SJCRH30 (cell line): ENCODE measurements around the gene INO80. TPM values are rescaled to one million over a fixed set of nuclear protein-coding genes. Genes with fewer than 3 reads are reported as not detected.

Experiments
- DNase-seq, 2 experiments: peaks; one replicate each; pipeline ENCODE4 v3.0.0-alpha.2; 2015 to 2020
- H3K27ac ChIP-seq: fragments of 250-450 bp; sonication (Bioruptor Pico); 2 replicates; pipeline ENCODE4 v1.5.1; 2020; ENCODE audit warnings: mild to moderate bottlenecking, moderate library complexity
- H3K27me3 ChIP-seq: fragments of 250-450 bp; sonication (Bioruptor Pico); 2 replicates; pipeline ENCODE4 v1.5.1; 2020; ENCODE audit warnings: mild to moderate bottlenecking, moderate library complexity
- H3K36me3 ChIP-seq: fragments of 250-450 bp; sonication (Bioruptor Pico); 2 replicates; pipeline ENCODE4 v1.5.1; 2020; ENCODE audit warnings: mild to moderate bottlenecking, moderate library complexity
- H3K4me1 ChIP-seq: fragments of 250-450 bp; sonication (Bioruptor Pico); 2 replicates; pipeline ENCODE4 v1.5.1; 2020; ENCODE audit warnings: mild to moderate bottlenecking, moderate library complexity
- H3K4me3 ChIP-seq: fragments of 250-450 bp; sonication (Bioruptor Pico); 2 replicates; pipeline ENCODE4 v1.5.1; 2020; ENCODE audit warnings: mild to moderate bottlenecking, moderate library complexity
- H3K9me3 ChIP-seq: fragments of 250-450 bp; sonication (Bioruptor Pico); replicated peaks from 2 replicates; pipeline ENCODE4 v1.5.1; 2020; ENCODE audit warnings: mild to moderate bottlenecking, moderate library complexity
- total RNA-seq: library from RNA; depleted of rRNA; stranded (reverse); fragments of >200 nt; shearing (Covaris generic); gene quantifications from 2 replicates; pipeline ENCODE4 v1.2.3, GENCODE V29; 2014

Gene INO80
- total RNA-seq, 1 experiment from 2014 or later, result 16.8 TPM

DNA sequence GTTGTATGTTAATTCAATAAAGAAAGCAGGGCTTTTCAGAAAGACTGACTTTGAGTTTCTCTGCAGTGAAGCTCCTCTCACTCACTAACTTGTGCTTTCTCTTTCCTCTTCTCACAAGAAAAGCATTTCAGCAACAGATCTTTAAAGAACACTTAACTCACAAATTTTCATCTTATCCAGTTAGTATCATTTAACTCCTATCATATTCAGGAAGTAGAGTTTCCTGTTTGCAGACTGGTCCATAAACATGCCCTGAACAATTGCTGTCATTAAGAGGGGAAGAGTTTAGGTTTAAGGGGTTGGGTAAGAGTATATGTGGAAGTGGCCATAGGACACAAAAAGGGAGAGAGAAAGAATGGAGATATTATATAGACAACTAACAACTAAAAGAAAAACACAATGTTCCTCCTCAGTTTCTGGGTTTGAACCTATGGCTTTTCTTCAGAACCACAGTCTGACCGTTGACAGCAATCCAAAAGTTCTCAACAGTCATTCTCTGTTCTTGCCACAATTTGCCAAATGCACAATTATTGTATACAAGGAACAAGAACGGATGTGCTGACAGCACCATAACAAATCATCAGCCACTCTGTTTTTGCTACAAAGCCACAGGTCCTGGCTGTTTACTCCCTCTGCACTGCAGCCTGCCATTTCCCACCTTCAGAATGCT is 98.9 kb downstream of the INO80 start:
- no peak overlapping the region for H3K4me3 ChIP-seq
- H3K36me3 ChIP-seq, result peaks cover 48% of the 10 kb centered on the region
- H3K27ac ChIP-seq, result no peak overlapping the region
- no peaks in the 10 kb centered on the region for H3K9me3 ChIP-seq
- no peaks in the 10 kb centered on the region for H3K27me3 ChIP-seq
- no peaks in the 10 kb centered on the region for H3K4me1 ChIP-seq
- DNase-seq, result no peak

DNA sequence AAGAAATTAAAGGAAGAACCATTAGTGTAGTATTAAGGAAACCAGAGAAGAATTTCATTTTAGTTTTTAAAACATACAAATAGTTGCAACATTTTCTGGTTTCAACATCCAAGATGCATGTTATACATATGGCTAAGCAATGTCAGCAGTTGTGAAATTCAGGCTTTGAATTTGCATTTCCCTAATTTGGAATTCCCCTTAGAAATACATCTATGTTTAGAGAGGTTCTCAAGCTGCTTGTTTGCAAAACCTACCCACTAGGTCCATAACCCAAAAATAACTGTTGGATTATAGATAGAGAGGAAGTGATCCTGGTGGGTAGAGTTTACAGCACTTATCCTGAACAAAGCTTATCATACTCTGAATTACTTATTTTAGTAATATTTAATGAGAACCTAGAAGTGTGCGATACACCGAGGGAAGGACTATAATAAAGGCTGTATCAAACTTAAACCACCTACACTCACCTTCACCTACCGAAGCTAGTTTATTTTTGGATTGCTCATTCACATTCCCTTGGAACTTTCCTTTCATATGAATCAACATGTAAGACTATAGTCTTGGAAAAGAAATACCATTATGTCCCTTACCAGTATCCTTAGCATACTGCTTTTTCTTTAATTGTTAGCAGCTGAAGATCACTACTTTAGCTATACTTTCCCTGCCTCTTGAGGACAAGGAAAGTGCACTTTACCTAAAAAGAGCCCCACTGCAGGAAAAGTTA is 102.2 kb downstream of the INO80 start:
- peaks cover 46% of the 10 kb centered on the region for H3K36me3 ChIP-seq
- H3K4me3 ChIP-seq, result no peak overlapping the region
- no peak for DNase-seq
- H3K9me3 ChIP-seq, result no peaks in the 10 kb centered on the region
- no peak overlapping the region for H3K27ac ChIP-seq
- no peaks in the 10 kb centered on the region for H3K27me3 ChIP-seq
- no peaks in the 10 kb centered on the region for H3K4me1 ChIP-seq

DNA sequence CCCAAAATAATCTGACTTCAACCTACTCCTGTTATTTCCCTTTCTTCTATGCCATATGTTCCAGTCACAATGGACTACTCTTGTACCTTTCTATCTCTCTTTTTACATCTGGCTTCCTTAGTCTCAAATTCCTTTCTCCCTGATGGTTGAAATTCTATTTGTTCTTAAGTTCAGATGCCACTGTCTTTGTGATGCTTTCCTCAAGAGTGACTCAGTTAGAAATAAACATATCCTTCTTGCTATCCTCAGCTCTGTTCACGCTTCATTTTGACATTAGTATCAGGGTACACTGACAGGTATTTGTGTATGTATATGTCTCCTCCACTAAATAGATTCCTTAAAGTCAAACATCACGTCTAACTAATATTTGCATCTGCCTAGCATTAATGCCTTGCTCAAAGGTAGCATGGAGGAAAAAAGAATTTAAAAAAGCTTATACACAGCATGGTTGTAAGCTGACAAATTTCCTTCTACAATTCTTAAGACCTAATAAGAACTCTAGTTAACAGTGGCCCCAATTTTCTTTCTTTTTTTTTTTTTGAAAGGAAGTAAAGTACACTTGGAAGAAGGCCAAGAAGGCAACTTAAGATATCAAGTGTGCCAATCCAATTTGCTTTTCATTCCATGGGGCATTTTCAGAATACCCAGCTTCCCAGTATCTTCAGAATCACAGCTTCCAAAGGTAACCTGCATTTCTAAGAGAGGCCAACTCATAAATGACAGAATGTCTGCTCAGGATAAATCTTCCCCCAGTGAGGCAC is 104.8 kb downstream of the INO80 start:
- no peak for DNase-seq
- H3K36me3 ChIP-seq, result peaks cover 24% of the 10 kb centered on the region
- no peaks in the 10 kb centered on the region for H3K9me3 ChIP-seq
- no peaks in the 10 kb centered on the region for H3K4me1 ChIP-seq
- no peak overlapping the region for H3K27ac ChIP-seq
- H3K4me3 ChIP-seq, result no peak overlapping the region
- H3K27me3 ChIP-seq, result no peaks in the 10 kb centered on the region

- Histone ChIP-seq H3K27me3 (no peaks in the 10 kb centered on the region), H3K4me3 (no peak overlapping the region), H3K27ac (no peak overlapping the region), H3K36me3 (peaks cover 20% of the 10 kb centered on the region), H3K4me1 (no peaks in the 10 kb centered on the region), H3K9me3 (no peaks in the 10 kb centered on the region)
- DNase-seq, result no peak
Observed at GRCh38 chr15:41010345-41010744, 105.7 kb downstream of the INO80 start.

- H3K36me3 ChIP-seq, result peaks cover 15% of the 10 kb centered on the region
- H3K27me3 ChIP-seq, result no peaks in the 10 kb centered on the region
- no peaks in the 10 kb centered on the region for H3K4me1 ChIP-seq
- DNase-seq, result no peak
- H3K9me3 ChIP-seq, result no peaks in the 10 kb centered on the region
- no peak overlapping the region for H3K27ac ChIP-seq
- H3K4me3 ChIP-seq, result no peak overlapping the region
Observed at GRCh38 chr15:41006479-41006878, 109.6 kb downstream of the INO80 start.

- no peaks in the 10 kb centered on the region for H3K4me1 ChIP-seq
- H3K9me3 ChIP-seq, result no peaks in the 10 kb centered on the region
- peaks cover 20% of the 10 kb centered on the region for H3K36me3 ChIP-seq
- H3K4me3 ChIP-seq, result no peak overlapping the region
- H3K27ac ChIP-seq, result no peak overlapping the region
- DNase-seq, result no peak
- no peaks in the 10 kb centered on the region for H3K27me3 ChIP-seq
Observed at GRCh38 chr15:41004490-41004889, 111.6 kb downstream of the INO80 start.

DNA sequence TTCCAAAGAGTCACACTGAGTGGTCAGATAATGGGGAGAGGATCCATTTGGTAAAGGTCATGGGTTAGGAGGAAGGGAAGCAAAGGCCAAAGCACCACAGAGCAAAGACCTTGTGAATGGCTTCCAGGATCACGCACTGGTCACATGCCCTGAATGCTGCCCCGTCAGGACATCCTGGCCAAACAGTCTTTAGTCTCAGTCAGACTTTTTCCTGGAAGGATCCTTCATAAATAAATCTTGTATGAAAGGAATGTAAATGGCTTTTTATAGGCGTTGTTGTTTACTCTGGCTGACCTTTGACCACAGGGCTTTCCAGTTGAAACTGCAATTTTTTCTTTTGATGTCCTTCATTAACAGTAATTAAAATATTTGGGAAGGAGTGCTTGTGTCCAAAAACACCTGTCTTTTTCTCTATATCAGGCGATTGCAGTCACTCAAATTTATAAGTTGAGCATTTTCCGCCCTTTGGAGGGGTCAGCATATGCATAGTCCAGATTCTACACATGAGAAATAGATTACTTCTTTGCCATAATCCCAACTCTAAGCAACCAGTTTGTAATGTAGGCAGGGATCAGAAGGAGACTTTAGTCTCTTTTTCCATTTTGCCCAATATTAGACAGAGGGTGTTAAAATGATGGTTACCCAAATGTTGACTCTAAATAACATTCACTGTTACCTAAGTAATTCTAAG is 114.4 kb downstream of the INO80 start:
- peaks cover 32% of the 10 kb centered on the region for H3K36me3 ChIP-seq
- DNase-seq, result no peak

DNA sequence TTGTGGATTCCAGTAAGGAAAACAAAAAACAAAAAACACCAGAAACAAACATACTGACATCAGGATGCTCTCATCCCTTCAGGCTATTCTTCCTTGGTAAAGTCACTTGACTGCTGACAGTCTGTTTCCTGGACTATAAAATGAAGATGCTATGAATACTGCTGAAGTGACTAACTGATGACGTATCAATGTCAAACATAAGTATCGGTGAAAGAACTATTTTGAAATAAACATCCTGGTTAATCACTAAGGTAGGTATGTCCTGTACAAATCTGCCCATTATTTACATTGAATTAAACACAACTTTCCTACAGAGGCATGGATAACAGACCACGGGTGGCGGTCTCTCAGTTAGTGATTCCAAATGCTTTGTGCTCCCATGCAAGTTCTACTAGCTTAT is 116.9 kb downstream of the INO80 start:
- no peaks in the 10 kb centered on the region for H3K27me3 ChIP-seq
- DNase-seq, result no peak
- H3K4me3 ChIP-seq, result no peak overlapping the region
- H3K27ac ChIP-seq, result no peak overlapping the region
- no peaks in the 10 kb centered on the region for H3K4me1 ChIP-seq
- no peaks in the 10 kb centered on the region for H3K9me3 ChIP-seq
- H3K36me3 ChIP-seq, result peaks cover 39% of the 10 kb centered on the region

More for the DNA sequence above, 114.4 kb downstream of the INO80 start:
- H3K4me3 ChIP-seq, result no peak overlapping the region
- H3K4me1 ChIP-seq, result no peaks in the 10 kb centered on the region
- H3K27me3 ChIP-seq, result no peaks in the 10 kb centered on the region
- no peaks in the 10 kb centered on the region for H3K9me3 ChIP-seq
- H3K27ac ChIP-seq, result no peak overlapping the region

GRCh38 chr15:40995656-40996055 is 120.4 kb downstream of the INO80 start:
- H3K9me3 ChIP-seq, result no peaks in the 10 kb centered on the region
- H3K27ac ChIP-seq, result no peak overlapping the region
- no peak for DNase-seq
- no peaks in the 10 kb centered on the region for H3K27me3 ChIP-seq
- no peaks in the 10 kb centered on the region for H3K4me1 ChIP-seq
- H3K4me3 ChIP-seq, result no peak overlapping the region
- H3K36me3 ChIP-seq, result peaks cover 31% of the 10 kb centered on the region

- Histone ChIP-seq H3K36me3 (peaks cover 26% of the 10 kb centered on the region), H3K4me1 (no peaks in the 10 kb centered on the region), H3K27me3 (no peaks in the 10 kb centered on the region), H3K9me3 (no peaks in the 10 kb centered on the region), H3K27ac (no peak overlapping the region), H3K4me3 (no peak overlapping the region)
- no peak for DNase-seq
Observed at GRCh38 chr15:40992825-40993224, 123.3 kb downstream of the INO80 start.

GRCh38 chr15:40992241-40992741 is 123.8 kb downstream of the INO80 start:
- Histone ChIP-seq H3K4me3 (no peak overlapping the region), H3K27ac (no peak overlapping the region), H3K27me3 (no peaks in the 10 kb centered on the region), H3K9me3 (no peaks in the 10 kb centered on the region), H3K4me1 (no peaks in the 10 kb centered on the region), H3K36me3 (peaks cover 27% of the 10 kb centered on the region)
- no peak for DNase-seq

DNA sequence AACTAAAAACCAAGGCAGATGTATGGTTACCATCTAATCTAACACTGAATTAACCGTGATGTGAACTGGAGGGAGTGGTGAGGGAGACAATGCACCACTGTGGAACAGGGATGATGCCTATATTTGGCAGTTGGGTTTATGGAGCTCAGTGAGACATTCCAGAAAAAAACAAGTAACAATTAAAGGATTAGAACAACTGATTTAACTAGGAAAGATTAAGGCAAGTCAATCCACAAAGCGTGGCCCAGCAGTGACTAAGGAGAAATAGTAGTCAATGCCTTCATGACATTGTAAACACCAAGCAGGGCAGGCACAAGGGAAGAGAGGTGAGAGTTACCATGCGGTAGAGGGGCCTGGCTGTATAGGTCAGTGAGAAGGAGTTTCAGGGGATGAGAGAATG is 124.7 kb downstream of the INO80 start:
- Histone ChIP-seq H3K27me3 (no peaks in the 10 kb centered on the region), H3K9me3 (no peaks in the 10 kb centered on the region), H3K4me1 (no peaks in the 10 kb centered on the region), H3K36me3 (peaks cover 30% of the 10 kb centered on the region), H3K4me3 (no peak overlapping the region), H3K27ac (no peak overlapping the region)
- no peak for DNase-seq

GRCh38 chr15:40990789-40991188 is 125.3 kb downstream of the INO80 start:
- no peak overlapping the region for H3K27ac ChIP-seq
- no peaks in the 10 kb centered on the region for H3K27me3 ChIP-seq
- no peak for DNase-seq
- H3K4me1 ChIP-seq, result no peaks in the 10 kb centered on the region
- H3K4me3 ChIP-seq, result no peak overlapping the region
- H3K36me3 ChIP-seq, result peaks cover 31% of the 10 kb centered on the region
- H3K9me3 ChIP-seq, result no peaks in the 10 kb centered on the region

DNA sequence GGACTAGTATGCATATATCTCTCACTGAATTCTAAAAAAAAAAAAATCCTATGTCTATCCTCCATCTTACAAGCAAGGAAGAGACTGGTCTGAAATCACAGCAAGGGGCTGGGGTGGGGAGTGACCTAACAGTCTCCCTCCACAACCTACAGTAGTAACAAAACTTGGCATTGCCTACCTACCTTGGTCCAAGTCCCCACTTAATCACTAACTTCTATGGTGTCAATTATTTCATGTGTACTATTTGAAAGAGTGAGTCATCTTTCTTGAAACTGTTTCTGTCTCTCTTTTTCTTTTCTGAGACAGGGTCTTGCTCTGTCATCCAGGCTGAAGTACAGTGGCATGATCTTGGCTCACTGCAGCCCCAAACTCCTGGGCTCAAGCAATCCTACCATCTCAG is 126.0 kb downstream of the INO80 start:
- H3K9me3 ChIP-seq, result no peaks in the 10 kb centered on the region

More for the DNA sequence above, 126.0 kb downstream of the INO80 start:
- Histone ChIP-seq H3K4me1 (no peaks in the 10 kb centered on the region), H3K27ac (no peak overlapping the region), H3K4me3 (no peak overlapping the region), H3K36me3 (peaks cover 30% of the 10 kb centered on the region), H3K27me3 (no peaks in the 10 kb centered on the region)
- DNase-seq, result no peak
